Measurements from ENCODE around the gene OCEL1.
A peak's percentile ranks its signal among the peaks of the same experiment; 100 is the strongest.

The OCEL1 gene

GRCh38 chr19:17248011-17248776, 22.2 kb downstream of the OCEL1 start:
- no peak for FAIRE-seq
- TF ChIP-seq CTCF (IDR thresholded peaks at IDR 0.05; ENCODE audit: insufficient read depth, missing control alignments), result no peak
- DNase-seq (ENCODE audit: insufficient read length, low spot score), result peak; percentile 83

GRCh38 chr19:17249887-17250548, 24.0 kb downstream of the OCEL1 start:
- DNase-seq (ENCODE audit: insufficient read length, low spot score), result no peak
- TF ChIP-seq CTCF (IDR thresholded peaks at IDR 0.05; ENCODE audit: insufficient read depth, missing control alignments), result no peak
- FAIRE-seq, result no peak

GRCh38 chr19:17254636-17255035, 28.6 kb downstream of the OCEL1 start:
- DNase-seq (ENCODE audit: insufficient read length, low spot score), result no peak
- no peak for TF ChIP-seq CTCF (IDR thresholded peaks at IDR 0.05; ENCODE audit: insufficient read depth, missing control alignments)
- FAIRE-seq, result no peak

GRCh38 chr19:17255150-17255621, 29.2 kb downstream of the OCEL1 start:
- no peak for TF ChIP-seq CTCF (IDR thresholded peaks at IDR 0.05; ENCODE audit: insufficient read depth, missing control alignments)
- DNase-seq (ENCODE audit: insufficient read length, low spot score) (no peak), FAIRE-seq (no peak)

GRCh38 chr19:17256130-17256529, 30.1 kb downstream of the OCEL1 start:
- DNase-seq (ENCODE audit: insufficient read length, low spot score), result no peak
- FAIRE-seq, result no peak
- no peak for TF ChIP-seq CTCF (IDR thresholded peaks at IDR 0.05; ENCODE audit: insufficient read depth, missing control alignments)

GRCh38 chr19:17259118-17259780, 33.2 kb downstream of the OCEL1 start:
- DNase-seq (ENCODE audit: insufficient read length, low spot score) (no peak), FAIRE-seq (no peak)
- no peak for TF ChIP-seq CTCF (IDR thresholded peaks at IDR 0.05; ENCODE audit: insufficient read depth, missing control alignments)
